SK-N-SH (cell line): Measurements from ENCODE around the gene KCNB1. TPM values are rescaled to one million over a fixed set of nuclear protein-coding genes. Genes with fewer than 3 reads are reported as not detected.

Experiments used
- CTCF ChIA-PET: fragments of 300-600, 350-600 bp; formaldehyde crosslinking; extraction: SDS; loops from one replicate; lab custom pipeline; 2021; lab: Yijun Ruan, JAX
- POLR2A ChIA-PET: fragments of 350-600 bp; sonication (Branson Sonifier 250); formaldehyde crosslinking; extraction: SDS; loops from one replicate; lab custom pipeline; 2020; ENCODE audit warnings: antibody characterized with exemption, inconsistent platforms; lab: Yijun Ruan, JAX
- DNase-seq: peaks from one replicate; pipeline ENCODE4 v3.0.0; 2012
- H2AFZ ChIP-seq: fragments of 200-600 bp; sonication (generic); 2 replicates; pipeline ENCODE4 v1.8.1; 2016; ENCODE audit warnings: antibody characterized with exemption, mild to moderate bottlenecking, low read depth
- H3F3A ChIP-seq: fragments of 200-600 bp; sonication (generic); replicated peaks from 2 replicates; pipeline ENCODE3; 2016; ENCODE audit warnings: antibody characterized with exemption, mild to moderate bottlenecking; ENCODE audit not compliant: insufficient read depth
- H3K27ac ChIP-seq, 2 experiments: fragments of 200-500 bp in 1 of 2; fragments of 200-600 bp in 1 of 2; sonication (Bioruptor generic) in 1 of 2; sonication (generic), shearing (Covaris generic) in 1 of 2; 2 replicates each; pipeline versions ENCODE4 v1.5.1 to v1.6.1; 2014 to 2016; ENCODE audit warnings: low read depth in 2 of 2, inconsistent platforms in 1 of 2, low read length in 1 of 2, mild to moderate bottlenecking in 1 of 2, mixed read lengths in 1 of 2
- H3K27me3 ChIP-seq: fragments of 200-600 bp; sonication (generic), shearing (Covaris generic); 2 replicates; pipeline ENCODE4 v1.6.1; 2016; ENCODE audit warnings: mixed run types; ENCODE audit not compliant: insufficient read depth
- H3K36me3 ChIP-seq, 2 experiments: fragments of 200-500 bp in 1 of 2; fragments of 200-600 bp in 1 of 2; sonication (Bioruptor generic) in 1 of 2; sonication (generic) in 1 of 2; replicated peaks in 1 of 2; 2 replicates each; pipeline versions ENCODE3 to v1.5.1; 2014 to 2016; ENCODE audit warnings: low read length in 1 of 2, mild to moderate bottlenecking in 1 of 2; ENCODE audit not compliant: insufficient read depth in 2 of 2, control insufficient read depth in 1 of 2
- H3K4me1 ChIP-seq, 2 experiments: fragments of 200-500 bp in 1 of 2; fragments of 200-600 bp in 1 of 2; sonication (Bioruptor generic) in 1 of 2; sonication (generic), shearing (Covaris generic) in 1 of 2; 2 replicates each; pipeline versions ENCODE4 v1.5.1 to v1.6.1; 2014 to 2016; ENCODE audit warnings: low read depth in 1 of 2, low read length in 1 of 2, mixed run types in 1 of 2; ENCODE audit not compliant: insufficient read depth in 2 of 2, control insufficient read depth in 1 of 2
- H3K4me2 ChIP-seq: fragments of 200-600 bp; sonication (generic), shearing (Covaris generic); 2 replicates; pipeline ENCODE4 v1.6.1; 2017; ENCODE audit warnings: mixed run types
- H3K4me3 ChIP-seq, 2 experiments: fragments of 200-500 bp in 1 of 2; fragments of 200-600 bp in 1 of 2; sonication (Bioruptor generic) in 1 of 2; sonication (generic), shearing (Covaris generic) in 1 of 2; 2 replicates each; pipeline versions ENCODE4 v1.5.1 to v1.8.1; 2014 to 2016; ENCODE audit warnings: low read depth in 2 of 2, inconsistent platforms in 1 of 2, low read length in 1 of 2, mild to moderate bottlenecking in 1 of 2, mixed read lengths in 1 of 2, moderate library complexity in 1 of 2
- H3K79me2 ChIP-seq: fragments of 200-600 bp; sonication (generic); 2 replicates; pipeline ENCODE4 v1.8.1; 2017; ENCODE audit warnings: mild to moderate bottlenecking; ENCODE audit not compliant: insufficient read depth
- H3K9ac ChIP-seq: fragments of 200-600 bp; sonication (generic); 2 replicates; pipeline ENCODE4 v1.6.1; 2017; ENCODE audit warnings: mixed run types
- H3K9me2 ChIP-seq: fragments of 200-600 bp; sonication (generic); 2 replicates; pipeline ENCODE4 v1.6.1; 2017; ENCODE audit warnings: mixed run types
- H3K9me3 ChIP-seq: fragments of 200-600 bp; sonication (generic); 2 replicates; pipeline ENCODE4 v1.6.1; 2017; ENCODE audit warnings: mixed run types, mild to moderate bottlenecking, moderate library complexity
- H4K20me1 ChIP-seq: fragments of 200-600 bp; sonication (generic); 2 replicates; pipeline ENCODE4 v1.6.1; 2017; ENCODE audit warnings: mild to moderate bottlenecking, mixed run types; ENCODE audit not compliant: insufficient read depth
- CHD2 ChIP-seq: fragments of 150-350 bp; IDR thresholded peaks from 2 replicates; pipeline ENCODE4 v1.6.1; 2018; ENCODE audit warnings: low read length; ENCODE audit not compliant: partially characterized antibody
- ELF1 ChIP-seq: IDR thresholded peaks from 2 replicates; pipeline ENCODE4 v1.4.0; 2012
- EP300 ChIP-seq, 2 experiments: IDR thresholded peaks; 2 replicates each; pipeline versions ENCODE4 v1.4.0 to v1.6.1; 2012; ENCODE audit warnings: borderline replicate concordance in 1 of 2, low read depth in 1 of 2, low read length in 1 of 2
- EZH2phosphoT487 ChIP-seq: fragments of 200-600 bp; sonication (generic); IDR thresholded peaks from 2 replicates; pipeline ENCODE4 v1.6.1; 2017; ENCODE audit warnings: low read depth, mixed run types, mild to moderate bottlenecking, antibody characterized with exemption, moderate library complexity, borderline replicate concordance
- FOXM1 ChIP-seq: IDR thresholded peaks from 2 replicates; pipeline ENCODE4 v1.4.0; 2012; ENCODE audit warnings: low read depth, mild to moderate bottlenecking
- GABPA ChIP-seq: IDR thresholded peaks from 2 replicates; pipeline ENCODE4 v1.4.0; 2012; ENCODE audit warnings: low read depth, mild to moderate bottlenecking
- GATA2 ChIP-seq: sonication (generic); formaldehyde crosslinking; IDR thresholded peaks from 2 replicates; pipeline ENCODE4 v1.5.0; 2020; ENCODE audit warnings: mild to moderate bottlenecking, missing genetic modification reagents
- MEF2A ChIP-seq: IDR thresholded peaks from 2 replicates; pipeline ENCODE4 v1.4.0; 2012; ENCODE audit warnings: low read depth, borderline replicate concordance
- MXI1 ChIP-seq: IDR thresholded peaks from 2 replicates; pipeline ENCODE4 v1.6.1; 2012; ENCODE audit warnings: mild to moderate bottlenecking, low read depth, low read length, improper control_type of control experiment
- RFX5 ChIP-seq: IDR thresholded peaks from 2 replicates; pipeline ENCODE4 v1.6.1; 2012; ENCODE audit warnings: mild to moderate bottlenecking, improper control_type of control experiment, low read length
- RXRA ChIP-seq: IDR thresholded peaks from 2 replicates; pipeline ENCODE4 v1.4.0; 2012; ENCODE audit warnings: low read depth, mild to moderate bottlenecking, borderline replicate concordance
- TCF12 ChIP-seq: IDR thresholded peaks from 2 replicates; pipeline ENCODE4 v1.4.0; 2012
- TEAD4 ChIP-seq: IDR thresholded peaks from 2 replicates; pipeline ENCODE4 v1.4.0; 2012; ENCODE audit warnings: mild to moderate bottlenecking, borderline replicate concordance; ENCODE audit not compliant: insufficient read depth
- WGBS: methylation state at CpG from one replicate; pipeline ENCODE4 v1.1.6; 2017; ENCODE audit warnings: low lambda C conversion rate; 5-methylcytosine and 5-hydroxymethylcytosine counted together
- polyA plus RNA-seq, 3 experiments: library from polyadenylated mRNA; depleted of rRNA; stranded (reverse); fragments of >200 nt; gene quantifications; 2 replicates each; pipeline ENCODE4 v1.2.3, GENCODE V29; 2012
- TF ChIP-seq, protein P1 (sequence below): IDR thresholded peaks from 2 replicates; pipeline ENCODE4 v1.4.0; 2012; ENCODE audit warnings: low read depth
- TF ChIP-seq, protein P2 (sequence below): IDR thresholded peaks from 2 replicates; pipeline ENCODE4; 2012
- TF ChIP-seq, protein P3 (sequence below): fragments of 150-350 bp; IDR thresholded peaks from 2 replicates; pipeline ENCODE4 v1.6.1; 2017; ENCODE audit warnings: antibody characterized with exemption, low read length, low read depth, borderline replicate concordance
- TF ChIP-seq, protein P4 (sequence below): IDR thresholded peaks from 2 replicates; pipeline ENCODE4 v1.4.0; 2012; ENCODE audit warnings: low read depth, borderline replicate concordance
- TF ChIP-seq, protein P5 (sequence below): fragments of 200-600 bp; sonication (generic); IDR thresholded peaks from 2 replicates; pipeline ENCODE4 v1.6.1; 2017; ENCODE audit warnings: antibody characterized with exemption, mild to moderate bottlenecking, moderate library complexity

Gene KCNB1
- polyA plus RNA-seq, 1 of the 3 experiments (the other 2 are of a cell fraction): 0.82 TPM

DNA sequence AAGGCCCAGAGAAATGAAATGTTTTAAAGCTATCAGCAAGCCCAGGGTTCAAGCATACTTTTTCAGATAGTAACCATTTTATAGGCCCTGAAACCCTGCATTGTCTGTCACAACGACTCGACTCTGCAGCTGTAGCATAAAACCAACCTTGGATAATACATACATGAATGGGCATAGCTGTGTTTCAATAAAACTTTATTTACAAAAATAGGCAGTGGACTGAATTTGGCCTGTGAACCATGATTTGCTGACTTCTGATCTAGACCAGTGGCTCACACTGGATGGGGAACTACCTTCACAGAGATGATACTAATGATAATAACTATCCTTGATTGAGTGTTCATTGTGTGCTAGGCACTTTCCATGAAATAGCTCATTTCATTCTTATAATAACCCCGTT lies 107.3 kb downstream of the KCNB1 start:
- ChIA-PET POLR2A (no interaction called here), CTCF (interaction anchor here (1.1 to 4.7 kb wide), 7 partner anchors 10 to 161 kb away, joined by 3 to 21 read pairs (median 6); no protein-coding TSS in a partner anchor)
- TF ChIP-seq, protein P1, sequence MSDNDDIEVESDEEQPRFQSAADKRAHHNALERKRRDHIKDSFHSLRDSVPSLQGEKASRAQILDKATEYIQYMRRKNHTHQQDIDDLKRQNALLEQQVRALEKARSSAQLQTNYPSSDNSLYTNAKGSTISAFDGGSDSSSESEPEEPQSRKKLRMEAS: no peak
- TF ChIP-seq FOXM1: no peak
- Histone ChIP-seq H2AFZ (no peak overlapping the region), H3K27me3 (no peaks in the 10 kb centered on the region), H4K20me1 (no peaks in the 10 kb centered on the region), H3K9me3 (no peaks in the 10 kb centered on the region), H3K9me2 (no peaks in the 10 kb centered on the region), H3K9ac (no peak overlapping the region), H3K79me2 (no peaks in the 10 kb centered on the region), H3K4me1 (peaks cover 0 to 12% of the 10 kb centered on the region in 2 experiments; a peak in 1 of 4 replicates), H3K27ac (no peak overlapping the region), H3F3A (no peaks in the 10 kb centered on the region), H3K4me3 (no peak overlapping the region), H3K36me3 (no peaks in the 10 kb centered on the region), H3K4me2 (no peak overlapping the region)
- DNase-seq: no peak
- 61% methylated on average over 3 of the region's 3 CpGs for WGBS

DNA sequence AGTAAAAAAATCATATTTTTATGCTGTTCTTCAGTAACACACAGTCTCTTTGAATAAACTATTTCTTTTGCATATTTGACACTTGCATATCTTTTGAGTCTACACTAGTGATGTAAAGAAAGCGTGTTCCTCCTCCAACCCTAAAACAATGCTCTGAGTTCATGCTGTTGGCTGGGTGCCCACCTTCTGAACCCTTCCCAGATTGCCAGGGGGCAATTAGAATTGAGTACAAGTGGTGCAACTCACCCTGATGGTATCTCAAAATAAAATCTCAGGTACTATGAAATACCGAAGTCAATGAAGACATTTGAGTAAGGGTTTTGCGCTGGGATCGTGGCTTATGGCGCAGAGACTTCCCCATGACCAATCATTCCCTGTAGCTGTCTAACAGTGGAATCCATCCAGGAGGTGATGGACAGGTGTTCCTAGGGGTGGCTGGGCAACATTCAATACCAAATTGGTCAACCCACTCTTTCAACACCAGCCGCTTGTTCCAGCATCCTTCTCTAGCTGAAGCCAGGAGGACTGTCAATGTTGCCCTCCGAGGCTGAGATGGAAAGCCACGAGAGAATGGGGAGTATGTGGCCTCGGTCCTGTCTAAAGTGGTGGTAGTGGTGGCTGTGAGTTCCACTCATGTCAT lies 110.3 kb downstream of the KCNB1 start:
- H3F3A ChIP-seq: no peaks in the 10 kb centered on the region
- H3K27me3 ChIP-seq: peaks cover 2% of the 10 kb centered on the region; the same call in 1 of the 2 replicates
- WGBS: 77% methylated on average over 9 of the region's 9 CpGs
- no peaks in the 10 kb centered on the region for H3K9me2 ChIP-seq
- H2AFZ ChIP-seq: no peak overlapping the region
- no peaks in the 10 kb centered on the region for H4K20me1 ChIP-seq
- no peak for DNase-seq
- H3K4me2 ChIP-seq: no peak overlapping the region
- CTCF ChIA-PET: interaction anchor here (0.7 to 9.5 kb wide), 3 partner anchors 12 to 112 kb away, joined by 3 to 55 read pairs (median 3); no protein-coding TSS in a partner anchor
- TF ChIP-seq, protein P2, sequence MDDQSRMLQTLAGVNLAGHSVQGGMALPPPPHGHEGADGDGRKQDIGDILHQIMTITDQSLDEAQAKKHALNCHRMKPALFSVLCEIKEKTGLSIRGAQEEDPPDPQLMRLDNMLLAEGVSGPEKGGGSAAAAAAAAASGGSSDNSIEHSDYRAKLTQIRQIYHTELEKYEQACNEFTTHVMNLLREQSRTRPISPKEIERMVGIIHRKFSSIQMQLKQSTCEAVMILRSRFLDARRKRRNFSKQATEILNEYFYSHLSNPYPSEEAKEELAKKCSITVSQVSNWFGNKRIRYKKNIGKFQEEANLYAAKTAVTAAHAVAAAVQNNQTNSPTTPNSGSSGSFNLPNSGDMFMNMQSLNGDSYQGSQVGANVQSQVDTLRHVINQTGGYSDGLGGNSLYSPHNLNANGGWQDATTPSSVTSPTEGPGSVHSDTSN: no peak
- TF ChIP-seq RXRA (no peak), MXI1 (no peak), CHD2 (no peak), EP300 (IDR thresholded peaks at IDR 0.05; ENCODE audit: borderline replicate concordance in 1 of 2, low read depth in 1 of 2, low read length in 1 of 2) (no peak), GATA2 (no peak), TCF12 (no peak), ELF1 (no peak), MEF2A (no peak), GABPA (no peak), EZH2phosphoT487 (no peak), RFX5 (no peak), TEAD4 (no peak)
- TF ChIP-seq, protein P3, sequence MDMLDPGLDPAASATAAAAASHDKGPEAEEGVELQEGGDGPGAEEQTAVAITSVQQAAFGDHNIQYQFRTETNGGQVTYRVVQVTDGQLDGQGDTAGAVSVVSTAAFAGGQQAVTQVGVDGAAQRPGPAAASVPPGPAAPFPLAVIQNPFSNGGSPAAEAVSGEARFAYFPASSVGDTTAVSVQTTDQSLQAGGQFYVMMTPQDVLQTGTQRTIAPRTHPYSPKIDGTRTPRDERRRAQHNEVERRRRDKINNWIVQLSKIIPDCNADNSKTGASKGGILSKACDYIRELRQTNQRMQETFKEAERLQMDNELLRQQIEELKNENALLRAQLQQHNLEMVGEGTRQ: no peak
- TF ChIP-seq, protein P4, sequence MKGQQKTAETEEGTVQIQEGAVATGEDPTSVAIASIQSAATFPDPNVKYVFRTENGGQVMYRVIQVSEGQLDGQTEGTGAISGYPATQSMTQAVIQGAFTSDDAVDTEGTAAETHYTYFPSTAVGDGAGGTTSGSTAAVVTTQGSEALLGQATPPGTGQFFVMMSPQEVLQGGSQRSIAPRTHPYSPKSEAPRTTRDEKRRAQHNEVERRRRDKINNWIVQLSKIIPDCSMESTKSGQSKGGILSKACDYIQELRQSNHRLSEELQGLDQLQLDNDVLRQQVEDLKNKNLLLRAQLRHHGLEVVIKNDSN: no peak
- TF ChIP-seq, protein P5, sequence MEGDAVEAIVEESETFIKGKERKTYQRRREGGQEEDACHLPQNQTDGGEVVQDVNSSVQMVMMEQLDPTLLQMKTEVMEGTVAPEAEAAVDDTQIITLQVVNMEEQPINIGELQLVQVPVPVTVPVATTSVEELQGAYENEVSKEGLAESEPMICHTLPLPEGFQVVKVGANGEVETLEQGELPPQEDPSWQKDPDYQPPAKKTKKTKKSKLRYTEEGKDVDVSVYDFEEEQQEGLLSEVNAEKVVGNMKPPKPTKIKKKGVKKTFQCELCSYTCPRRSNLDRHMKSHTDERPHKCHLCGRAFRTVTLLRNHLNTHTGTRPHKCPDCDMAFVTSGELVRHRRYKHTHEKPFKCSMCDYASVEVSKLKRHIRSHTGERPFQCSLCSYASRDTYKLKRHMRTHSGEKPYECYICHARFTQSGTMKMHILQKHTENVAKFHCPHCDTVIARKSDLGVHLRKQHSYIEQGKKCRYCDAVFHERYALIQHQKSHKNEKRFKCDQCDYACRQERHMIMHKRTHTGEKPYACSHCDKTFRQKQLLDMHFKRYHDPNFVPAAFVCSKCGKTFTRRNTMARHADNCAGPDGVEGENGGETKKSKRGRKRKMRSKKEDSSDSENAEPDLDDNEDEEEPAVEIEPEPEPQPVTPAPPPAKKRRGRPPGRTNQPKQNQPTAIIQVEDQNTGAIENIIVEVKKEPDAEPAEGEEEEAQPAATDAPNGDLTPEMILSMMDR: no peak
- TF ChIP-seq, all 33 proteins: peak for 0
- POLR2A ChIA-PET: no interaction called here
- Histone ChIP-seq H3K36me3 (no peaks in the 10 kb centered on the region), H3K9ac (no peak overlapping the region), H3K4me1 (peaks cover 0 to 10% of the 10 kb centered on the region in 2 experiments; a peak in 1 of 4 replicates), H3K9me3 (no peaks in the 10 kb centered on the region), H3K27ac (no peak overlapping the region), H3K4me3 (no peak overlapping the region), H3K79me2 (no peaks in the 10 kb centered on the region)
